GM19397 (cell line): ENCODE measurements around the gene TSNAX.
"Not testable (repeated sequence)": the region's sequence is repeated elsewhere in the genome, so short reads cannot be mapped to it uniquely, and the experiment has no call there.

Experiments used
- ATAC-seq: cut with Tn5 transposase; IDR thresholded peaks from one replicate; pipeline ENCODE4 v1.9.1; 2021; ENCODE audit warnings: mild to moderate bottlenecking, moderate library complexity; ENCODE audit not compliant: unreplicated experiment

The TSNAX gene

GRCh38 chr1:231558708-231559185 is 30.3 kb downstream of the TSNAX start:
- ATAC-seq, result no peak

- no peak for ATAC-seq
Observed at GRCh38 chr1:231561647-231562383, 33.3 kb downstream of the TSNAX start.

- ATAC-seq, result no peak
Observed at GRCh38 chr1:231563247-231563646, 34.8 kb downstream of the TSNAX start.

- ATAC-seq, result no peak
Observed at GRCh38 chr1:231564373-231564772, 35.9 kb downstream of the TSNAX start.

- no peak for ATAC-seq
Observed at GRCh38 chr1:231566496-231566895, 38.0 kb downstream of the TSNAX start.

- ATAC-seq, result not testable (repeated sequence)
Observed at GRCh38 chr1:231570262-231570661, 41.8 kb downstream of the TSNAX start.

GRCh38 chr1:231571904-231572303 is 43.4 kb downstream of the TSNAX start:
- ATAC-seq, result no peak

GRCh38 chr1:231575472-231575871 is 47.0 kb downstream of the TSNAX start:
- ATAC-seq, result no peak

- no peak for ATAC-seq
Observed at GRCh38 chr1:231576804-231577718, 48.6 kb downstream of the TSNAX start.

- ATAC-seq, result no peak
Observed at GRCh38 chr1:231580874-231581273, 52.4 kb downstream of the TSNAX start.

- no peak for ATAC-seq
Observed at GRCh38 chr1:231581859-231582258, 53.4 kb downstream of the TSNAX start.

- no peak for ATAC-seq
Observed at GRCh38 chr1:231583376-231583775, 54.9 kb downstream of the TSNAX start.

GRCh38 chr1:231584117-231584516 is 55.6 kb downstream of the TSNAX start:
- no peak for ATAC-seq

GRCh38 chr1:231584921-231585320 is 56.5 kb downstream of the TSNAX start:
- ATAC-seq, result no peak

GRCh38 chr1:231590453-231591198 is 62.2 kb downstream of the TSNAX start:
- no peak for ATAC-seq

- ATAC-seq, result no peak
Observed at GRCh38 chr1:231591466-231591865, 63.0 kb downstream of the TSNAX start.

- ATAC-seq, result no peak
Observed at GRCh38 chr1:231592809-231593208, 64.3 kb downstream of the TSNAX start.

GRCh38 chr1:231593264-231593663 is 64.8 kb downstream of the TSNAX start:
- ATAC-seq, result not testable (repeated sequence)

GRCh38 chr1:231594123-231594522 is 65.7 kb downstream of the TSNAX start:
- no peak for ATAC-seq

- no peak for ATAC-seq
Observed at GRCh38 chr1:231594749-231595148, 66.3 kb downstream of the TSNAX start.

- no peak for ATAC-seq
Observed at GRCh38 chr1:231596337-231596791, 67.9 kb downstream of the TSNAX start.
